GM18870 (cell line): Measurements from ENCODE around the gene TMEM207.

Experiments
- ATAC-seq: cut with Tn5 transposase; IDR thresholded peaks from one replicate; pipeline ENCODE4 v1.9.1; 2021; ENCODE audit warnings: moderate library complexity; ENCODE audit not compliant: unreplicated experiment

The TMEM207 gene

GRCh38 chr3:190387578-190388213 lies 62.0 kb downstream of the TMEM207 start, which contains the start of gene CLDN16:
Gene CLDN16 (plus strand): TSS chr3:190388163. CDS start chr3:190388330, 167 bp downstream.
- no peak for ATAC-seq

- ATAC-seq, result no peak
These were observed 63.7 kb downstream of the TMEM207 start for GRCh38 chr3:190385731-190386688.

- ATAC-seq, result peak; percentile 89
These were observed 65.4 kb downstream of the TMEM207 start for GRCh38 chr3:190384309-190384756.

GRCh38 chr3:190382082-190382481 lies 67.6 kb downstream of the TMEM207 start:
- no peak for ATAC-seq

GRCh38 chr3:190381441-190381840 lies 68.3 kb downstream of the TMEM207 start:
- ATAC-seq, result no peak

GRCh38 chr3:190380184-190380583 lies 69.5 kb downstream of the TMEM207 start:
- ATAC-seq, result no peak
